GM20431 (cell line): Measurements from ENCODE around the gene NOSIP.

ENCODE experiments used
- in situ Hi-C: fragments of 300-500 bp; cut with MseI, MboI; formaldehyde crosslinking; loops from one replicate; pipeline ENCODE4 v1.15.0; 2020; ENCODE audit warnings: low sequenced_read_pairs; ENCODE audit not compliant: unreplicated experiment

NOSIP gene

GRCh38 chr19:49574206-49574755 lies 6.1 kb downstream of the NOSIP start:
- in situ Hi-C loops = no loop called here

- in situ Hi-C loops = no loop called here
Observed at GRCh38 chr19:49573425-49573824, 6.9 kb downstream of the NOSIP start.

GRCh38 chr19:49573009-49573408 lies 7.3 kb downstream of the NOSIP start:
- in situ Hi-C loops = no loop called here

GRCh38 chr19:49570997-49571676 lies 9.2 kb downstream of the NOSIP start:
- in situ Hi-C loops = no loop called here

GRCh38 chr19:49570138-49570856 lies 10.1 kb downstream of the NOSIP start:
- in situ Hi-C loops = no loop called here

- in situ Hi-C loops = no loop called here
Observed at GRCh38 chr19:49567861-49568441, 12.4 kb downstream of the NOSIP start.

- in situ Hi-C loops = no loop called here
Observed at GRCh38 chr19:49566302-49566701, 14.1 kb downstream of the NOSIP start.

GRCh38 chr19:49565261-49565660 lies 15.1 kb downstream of the NOSIP start:
- in situ Hi-C loops = no loop called here

- in situ Hi-C loops = no loop called here
Observed at GRCh38 chr19:49564616-49565045, 15.7 kb downstream of the NOSIP start.

- in situ Hi-C loops = no loop called here
Observed at GRCh38 chr19:49560358-49560900, 19.9 kb downstream of the NOSIP start.

- in situ Hi-C loops = no loop called here
Observed at GRCh38 chr19:49559928-49560327, 20.4 kb downstream of the NOSIP start.

GRCh38 chr19:49559443-49559842 lies 20.9 kb downstream of the NOSIP start:
- in situ Hi-C loops = no loop called here

- in situ Hi-C loops = no loop called here
Observed at GRCh38 chr19:49558591-49558990, 21.8 kb downstream of the NOSIP start.

GRCh38 chr19:49557641-49558325 lies 22.6 kb downstream of the NOSIP start:
- in situ Hi-C loops = no loop called here

- in situ Hi-C loops = no loop called here
Observed at GRCh38 chr19:49556412-49557398, 23.7 kb downstream of the NOSIP start.

- in situ Hi-C loops = no loop called here
Observed at GRCh38 chr19:49555600-49556411, 24.6 kb downstream of the NOSIP start.

- in situ Hi-C loops = no loop called here
Observed at GRCh38 chr19:49554701-49555181, 25.6 kb downstream of the NOSIP start.
